ENCODE measurements around the gene SDHB.

Gene SDHB

GRCh38 chr1:17047924-17048323 is 5.9 kb downstream of the SDHB start:
- Histone ChIP-seq H4K20me1 (ENCODE audit: low read depth, low read length) (no peaks in the 10 kb centered on the region), H3K79me2 (ENCODE audit: insufficient read depth, low read length) (peaks cover 41% of the 10 kb centered on the region), H3K36me3 (ENCODE audit: low read length) (peaks cover 11% of the 10 kb centered on the region; the same call in 1 of the 2 replicates), H3F3A (ENCODE audit: insufficient read depth) (peaks cover 5% of the 10 kb centered on the region; the same call in 1 of the 2 replicates), H3K4me2 (ENCODE audit: low read depth, low read length, poor library complexity, severe bottlenecking) (no peak overlapping the region), H2AFZ (ENCODE audit: low read depth, low read length, severe bottlenecking) (no peak overlapping the region), H3K9me2 (replicated peaks; ENCODE audit: insufficient read depth, low read length) (no peaks in the 10 kb centered on the region), H3K4me3 (ENCODE audit: insufficient read depth, low read length, poor library complexity, severe bottlenecking) (no peak overlapping the region), H3K27ac (ENCODE audit: low read depth, low read length) (no peak overlapping the region), H3K9me3 (ENCODE audit: insufficient read depth, low read length) (no peaks in the 10 kb centered on the region), H3K27me3 (ENCODE audit: low read length) (no peaks in the 10 kb centered on the region), H3K9ac (ENCODE audit: low read length) (no peak overlapping the region)
- TF ChIP-seq EZH2phosphoT487 (conservative IDR thresholded peaks at IDR 0.05; ENCODE audit: low read length), result no peak
- no peak for TF ChIP-seq CTCF (IDR thresholded peaks at IDR 0.05; ENCODE audit: insufficient read depth, low read length, poor library complexity, severe bottlenecking)

- Histone ChIP-seq H2AFZ (ENCODE audit: low read depth, low read length, severe bottlenecking) (no peak overlapping the region), H3K4me2 (ENCODE audit: low read depth, low read length, poor library complexity, severe bottlenecking) (peak overlapping the region; percentile 42), H4K20me1 (ENCODE audit: low read depth, low read length) (no peaks in the 10 kb centered on the region), H3K79me2 (ENCODE audit: insufficient read depth, low read length) (peaks cover 28% of the 10 kb centered on the region), H3K4me3 (ENCODE audit: insufficient read depth, low read length, poor library complexity, severe bottlenecking) (no peak overlapping the region), H3K9me3 (ENCODE audit: insufficient read depth, low read length) (no peaks in the 10 kb centered on the region), H3K9me2 (replicated peaks; ENCODE audit: insufficient read depth, low read length) (no peaks in the 10 kb centered on the region), H3K9ac (ENCODE audit: low read length) (no peak overlapping the region), H3K36me3 (ENCODE audit: low read length) (peaks cover 14% of the 10 kb centered on the region; the same call in 1 of the 2 replicates), H3K27me3 (ENCODE audit: low read length) (no peaks in the 10 kb centered on the region), H3F3A (ENCODE audit: insufficient read depth) (peaks cover 5% of the 10 kb centered on the region; the same call in 1 of the 2 replicates), H3K27ac (ENCODE audit: low read depth, low read length) (no peak overlapping the region)
- TF ChIP-seq EZH2phosphoT487 (conservative IDR thresholded peaks at IDR 0.05; ENCODE audit: low read length), result no peak
- no peak for TF ChIP-seq CTCF (IDR thresholded peaks at IDR 0.05; ENCODE audit: insufficient read depth, low read length, poor library complexity, severe bottlenecking)
Measured at GRCh38 chr1:17046334-17046657, 7.5 kb downstream of the SDHB start.

GRCh38 chr1:17045634-17046333 is 8.0 kb downstream of the SDHB start:
- H4K20me1 ChIP-seq (ENCODE audit: low read depth, low read length), result no peaks in the 10 kb centered on the region
- no peaks in the 10 kb centered on the region for H3K9me2 ChIP-seq (replicated peaks; ENCODE audit: insufficient read depth, low read length)
- no peak overlapping the region for H3K27ac ChIP-seq (ENCODE audit: low read depth, low read length)
- H3K4me3 ChIP-seq (ENCODE audit: insufficient read depth, low read length, poor library complexity, severe bottlenecking), result no peak overlapping the region
- H3K36me3 ChIP-seq (ENCODE audit: low read length), result peaks cover 14% of the 10 kb centered on the region; the same call in 1 of the 2 replicates
- H3K9me3 ChIP-seq (ENCODE audit: insufficient read depth, low read length), result no peaks in the 10 kb centered on the region
- H3K9ac ChIP-seq (ENCODE audit: low read length), result peak overlapping the region; percentile 16; the same call in 1 of the 2 replicates
- H3K27me3 ChIP-seq (ENCODE audit: low read length), result no peaks in the 10 kb centered on the region
- no peak for TF ChIP-seq EZH2phosphoT487 (conservative IDR thresholded peaks at IDR 0.05; ENCODE audit: low read length)
- TF ChIP-seq CTCF (IDR thresholded peaks at IDR 0.05; ENCODE audit: insufficient read depth, low read length, poor library complexity, severe bottlenecking), result peak; percentile 40
- H3F3A ChIP-seq (ENCODE audit: insufficient read depth), result peaks cover 5% of the 10 kb centered on the region; the same call in 1 of the 2 replicates
- peak overlapping the region; percentile 20 for H2AFZ ChIP-seq (ENCODE audit: low read depth, low read length, severe bottlenecking)
- H3K4me2 ChIP-seq (ENCODE audit: low read depth, low read length, poor library complexity, severe bottlenecking), result peak overlapping the region; percentile 42
- H3K79me2 ChIP-seq (ENCODE audit: insufficient read depth, low read length), result peaks cover 23% of the 10 kb centered on the region
